Heart left ventricle (tissue), 16 donors: ENCODE measurements around the gene FOXN3. TPM values are rescaled to one million over a fixed set of nuclear protein-coding genes. Genes with fewer than 3 reads are reported as not detected.
A peak's percentile ranks its signal among the peaks of the same experiment; 100 is the strongest.

ENCODE experiments used
- ATAC-seq, 4 donors: fragments of 200-7000 bp; cut with Tn5 transposase; one replicate each; pipeline ENCODE4 v1.9.1; 2020 to 2022; ENCODE audit warnings: moderate library complexity in 4 of 4, mild to moderate bottlenecking in 3 of 4, moderate number of reproducible peaks in 1 of 4
- DNase-seq, 5 donors: peaks; one replicate each; pipeline ENCODE4 v3.0.0-alpha.2; 2020
- H3K27ac ChIP-seq, 12 donors: fragments of 200-600 bp; sonication (generic) in 4 of 12; one replicate each; pipeline versions ENCODE4 v1.5.0 to v1.8.0; 2016 to 2022; ENCODE audit warnings: mild to moderate bottlenecking in 2 of 12
- H3K27me3 ChIP-seq, 9 donors: fragments of 200-600 bp; sonication (generic) in 2 of 9; one replicate each; pipeline versions ENCODE4 v1.5.1 to v1.8.0; 2016 to 2022; ENCODE audit warnings: mild to moderate bottlenecking in 3 of 9
- H3K36me3 ChIP-seq, 9 donors: fragments of 200-600 bp; sonication (generic) in 2 of 9; one replicate each; pipeline versions ENCODE4 v1.5.0 to v1.8.0; 2018 to 2022; ENCODE audit warnings: mild to moderate bottlenecking in 2 of 9
- H3K4me1 ChIP-seq, 12 donors: fragments of 200-600 bp; sonication (generic) in 4 of 12; one replicate each; pipeline versions ENCODE4 v1.5.0 to v1.8.0; 2016 to 2022; ENCODE audit warnings: mild to moderate bottlenecking in 3 of 12
- H3K4me3 ChIP-seq, 12 donors: fragments of 200-600 bp; sonication (generic) in 4 of 12; one replicate each; pipeline versions ENCODE4 v1.5.0 to v1.8.0; 2017 to 2022; ENCODE audit warnings: mild to moderate bottlenecking in 9 of 12, moderate library complexity in 4 of 12
- H3K9me3 ChIP-seq, 12 donors: fragments of 200-600 bp; sonication (generic) in 4 of 12; one replicate each; pipeline versions ENCODE4 v1.5.0 to v1.8.0; 2016 to 2022; ENCODE audit warnings: mild to moderate bottlenecking in 1 of 12
- POLR2A ChIP-seq, 2 donors: fragments of 450-650 bp; IDR thresholded peaks; one replicate each; pipeline ENCODE4 v1.6.1; 2017; ENCODE audit warnings: antibody characterized with exemption in 2 of 2, mild to moderate bottlenecking in 2 of 2, moderate library complexity in 2 of 2
- WGBS, 4 donors: extraction: QIAGEN DNeasy Blood & Tissue Kit in 2 of 4; methylation state at CpG; one replicate each; pipeline versions ENCODE4 v1.1.5 to v1.1.7; 2013 to 2018; 5-methylcytosine and 5-hydroxymethylcytosine counted together
- intact Hi-C, 10 donors: fragments of 100-400 bp; cut with DNase I; formaldehyde crosslinking; loops; one replicate each; pipeline versions ENCODE4 v1.11.1 to v1.14.2; 2022
- polyA plus RNA-seq, 2 donors: library from polyadenylated mRNA; stranded (reverse); fragments of 200-250 nt; gene quantifications; one replicate each; pipeline ENCODE4 v1.2.3, GENCODE V29; 2013
- total RNA-seq, 9 donors: library from RNA; depleted of rRNA in 2 of 9; stranded (reverse); fragments of >200 nt in 2 of 9; fragmentation: NEBNext Ultra II Directional in 3 of 9; extraction: Animal tissue kit (Norgen Biotek cat#: 25700) in 3 of 9; gene quantifications; one replicate each; pipeline versions ENCODE4 v1.1.0 to v1.2.4, GENCODE V29; 2016 to 2023
- TF ChIP-seq, protein P1 (sequence below), 12 donors: fragments of 200-600 bp; sonication (generic) in 4 of 12; IDR thresholded peaks; one replicate each; pipeline versions ENCODE4 v1.5.0 to v1.8.0; 2018 to 2022; ENCODE audit warnings: antibody characterized with exemption in 12 of 12, mild to moderate bottlenecking in 5 of 12
- donor health status: ischemic (EF 13 %, LVEDD 7.1; RV severe dilation, severe dysfunction).
- donor health status: healthy with polysubstance abuse.
- donor health status: DM: no; HTN: yes; CAD: no.
- donor health status: DM: no; HTN: no; CAD: no.
- donor health status: ischemic (EF 25% LVEDD 6.9; RV normal size, moderate dysfunction).
- donor health status: ischemic (EF 25% LVEDD 5.7; RV mildly dilated, moderate dysfunction).
- donor health status: healthy.
- donor health status: DM: yes; HTN: yes; CAD: no.
- donor health status: ischemic (EF 35%, LVEDD 5.7; RV mildly dilated, moderate dysfunction).
- donor health status: nonischemic (EF 11% LVEDD 7.7; RV severe dilation, severe dysfunction).
- donor health status: DM: yes; HTN: yes; CAD: no.
- donor health status: PGD.
- donor health status: ischemic (EF 29% LVEDD 5.4; RV normal size, mild dysfunction).
- donor health status: nonischemic (EF 23%, LVEDD 6.1; RV moderate dilation, normal function).

FOXN3 gene
- total and polyA plus RNA-seq, 11 donors, result 24.4 to 161 (median 111) TPM

GRCh38 chr14:89461256-89461655, 44.2 kb upstream of the FOXN3 start:
- intact Hi-C loops, result no loop called here
- Histone ChIP-seq H3K27me3 (no peaks in the 10 kb centered on the region), H3K36me3 (no peaks in the 10 kb centered on the region), H3K4me1 (peaks cover 0 to 23% (median 2%) of the 10 kb centered on the region in 12 donors), H3K27ac (no peak overlapping the region), H3K4me3 (no peak overlapping the region), H3K9me3 (no peaks in the 10 kb centered on the region)
- ATAC-seq (no peak), DNase-seq (no peak)
- WGBS, 4 donors, result 93 to 100% (median 98%) methylated on average over 3 of the region's 3 CpGs
- no peak for TF ChIP-seq POLR2A (IDR thresholded peaks at IDR 0.05)
- TF ChIP-seq, protein P1, sequence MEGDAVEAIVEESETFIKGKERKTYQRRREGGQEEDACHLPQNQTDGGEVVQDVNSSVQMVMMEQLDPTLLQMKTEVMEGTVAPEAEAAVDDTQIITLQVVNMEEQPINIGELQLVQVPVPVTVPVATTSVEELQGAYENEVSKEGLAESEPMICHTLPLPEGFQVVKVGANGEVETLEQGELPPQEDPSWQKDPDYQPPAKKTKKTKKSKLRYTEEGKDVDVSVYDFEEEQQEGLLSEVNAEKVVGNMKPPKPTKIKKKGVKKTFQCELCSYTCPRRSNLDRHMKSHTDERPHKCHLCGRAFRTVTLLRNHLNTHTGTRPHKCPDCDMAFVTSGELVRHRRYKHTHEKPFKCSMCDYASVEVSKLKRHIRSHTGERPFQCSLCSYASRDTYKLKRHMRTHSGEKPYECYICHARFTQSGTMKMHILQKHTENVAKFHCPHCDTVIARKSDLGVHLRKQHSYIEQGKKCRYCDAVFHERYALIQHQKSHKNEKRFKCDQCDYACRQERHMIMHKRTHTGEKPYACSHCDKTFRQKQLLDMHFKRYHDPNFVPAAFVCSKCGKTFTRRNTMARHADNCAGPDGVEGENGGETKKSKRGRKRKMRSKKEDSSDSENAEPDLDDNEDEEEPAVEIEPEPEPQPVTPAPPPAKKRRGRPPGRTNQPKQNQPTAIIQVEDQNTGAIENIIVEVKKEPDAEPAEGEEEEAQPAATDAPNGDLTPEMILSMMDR (IDR thresholded peaks at IDR 0.05), result no peak

DNA sequence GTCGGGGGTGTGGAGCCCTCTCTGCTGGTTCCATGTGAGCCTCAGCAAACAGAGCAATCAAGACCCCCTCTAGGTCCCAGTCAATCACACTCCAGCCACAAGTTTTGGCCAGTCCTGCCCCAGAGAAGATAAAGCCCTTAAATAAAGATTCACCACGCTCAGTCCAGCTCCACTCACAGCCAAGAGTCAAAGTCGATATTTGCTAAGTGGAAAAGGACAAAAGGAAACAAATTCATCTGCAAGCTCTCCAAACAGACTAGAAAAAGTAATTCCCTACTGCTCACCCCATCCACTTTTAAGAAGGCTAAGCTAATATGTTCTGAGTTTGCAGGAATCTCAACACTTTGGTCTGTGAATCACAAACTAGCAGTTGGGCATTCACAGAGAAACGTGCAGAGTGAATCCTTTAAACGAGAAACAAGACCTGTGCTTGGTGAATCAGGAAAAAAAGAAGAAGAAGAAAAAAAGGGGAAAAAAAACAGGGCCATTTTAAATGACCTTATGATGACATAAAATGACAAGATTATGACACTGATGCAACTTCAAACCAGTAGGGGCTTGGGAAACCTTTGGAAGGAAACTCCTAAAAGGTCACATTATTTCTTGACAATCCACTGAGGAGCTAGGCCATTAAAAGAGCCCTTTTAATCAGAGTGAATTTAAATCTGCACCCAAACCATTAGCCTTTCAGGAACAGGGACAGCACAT, 41.8 kb upstream of the FOXN3 start:
- no peak for TF ChIP-seq POLR2A (IDR thresholded peaks at IDR 0.05)
- TF ChIP-seq, protein P1 (IDR thresholded peaks at IDR 0.05), result no peak
- Histone ChIP-seq H3K27ac (peak overlapping the region in 1 of 12 donors; percentile 52), H3K9me3 (no peaks in the 10 kb centered on the region), H3K36me3 (no peaks in the 10 kb centered on the region), H3K4me1 (peaks cover 0 to 24% (median 6%) of the 10 kb centered on the region in 12 donors), H3K4me3 (no peak overlapping the region), H3K27me3 (no peaks in the 10 kb centered on the region)
- DNase-seq (no peak), ATAC-seq (no peak)
- intact Hi-C loops, result no loop called here
- WGBS, 4 donors, result 66 to 74% (median 71%) methylated on average over 5 of the region's 5 CpGs

DNA sequence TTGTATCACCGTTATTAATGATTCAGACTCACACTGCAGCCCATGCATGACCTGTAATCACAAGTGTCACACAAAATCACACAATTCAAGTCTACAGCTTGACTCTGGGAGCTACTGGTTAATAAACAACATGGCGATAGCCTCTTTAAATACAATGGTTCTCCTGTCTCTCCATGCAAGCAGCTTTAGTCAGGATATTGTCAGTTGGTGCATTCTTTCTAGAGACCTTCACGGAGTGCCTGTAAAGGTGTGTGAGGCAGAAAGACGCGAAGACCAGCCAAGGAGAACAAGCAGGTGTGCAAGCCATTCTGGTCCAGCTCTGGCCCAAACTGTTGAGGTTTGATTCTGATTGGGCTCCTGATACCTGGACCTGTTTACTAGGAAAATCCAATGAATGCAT, 40.0 kb upstream of the FOXN3 start:
- H3K27me3 ChIP-seq, result no peaks in the 10 kb centered on the region
- intact Hi-C loops, result no loop called here
- H3K36me3 ChIP-seq, result no peaks in the 10 kb centered on the region
- ATAC-seq (no peak), DNase-seq (no peak)
- WGBS, 4 donors, result 96 to 98% (median 97%) methylated on average over 5 of the region's 5 CpGs
- no peak for TF ChIP-seq POLR2A (IDR thresholded peaks at IDR 0.05)
- TF ChIP-seq, protein P1 (IDR thresholded peaks at IDR 0.05), result no peak
- no peak overlapping the region for H3K4me3 ChIP-seq
- no peak overlapping the region for H3K27ac ChIP-seq
- H3K9me3 ChIP-seq, result no peaks in the 10 kb centered on the region
- H3K4me1 ChIP-seq, result peaks cover 0 to 24% (median 6%) of the 10 kb centered on the region in 12 donors

- ATAC-seq, result peak in 3 of 4 donors; percentile 55 to 73 (median 55)
- DNase-seq, result peak in 1 of 5 donors; percentile 41
Observed at GRCh38 chr14:89455412-89455811, 38.4 kb upstream of the FOXN3 start.

More at GRCh38 chr14:89455412-89455811, 38.4 kb upstream of the FOXN3 start:
- Histone ChIP-seq H3K4me1 (peaks cover 0 to 24% (median 6%) of the 10 kb centered on the region in 12 donors), H3K36me3 (no peaks in the 10 kb centered on the region), H3K9me3 (no peaks in the 10 kb centered on the region), H3K27me3 (no peaks in the 10 kb centered on the region), H3K27ac (no peak overlapping the region), H3K4me3 (no peak overlapping the region)
- intact Hi-C loops, result no loop called here
- no peak for TF ChIP-seq POLR2A (IDR thresholded peaks at IDR 0.05)
- TF ChIP-seq, protein P1 (IDR thresholded peaks at IDR 0.05), result no peak
- 29 to 46% (median 35%) methylated on average over 9 of the region's 9 CpGs for WGBS, 4 donors
